DOHH2 (cell line): Measurements from ENCODE around the gene SPACA9.

Experiments
- CTCF ChIP-seq: fragments of 200-600 bp; sonication (generic); IDR thresholded peaks from one replicate; pipeline ENCODE4 v1.5.1; 2014; ENCODE audit warnings: antibody characterized with exemption, mild to moderate bottlenecking, low read depth, low read length; ENCODE audit not compliant: poor library complexity, severe bottlenecking
- EZH2phosphoT487 ChIP-seq: fragments of 200-600 bp; sonication (generic); IDR thresholded peaks from 2 replicates; pipeline ENCODE4 v1.6.1; 2017; ENCODE audit warnings: borderline replicate concordance, mild to moderate bottlenecking, antibody characterized with exemption, low read length, moderate library complexity, mixed read lengths

DNA sequence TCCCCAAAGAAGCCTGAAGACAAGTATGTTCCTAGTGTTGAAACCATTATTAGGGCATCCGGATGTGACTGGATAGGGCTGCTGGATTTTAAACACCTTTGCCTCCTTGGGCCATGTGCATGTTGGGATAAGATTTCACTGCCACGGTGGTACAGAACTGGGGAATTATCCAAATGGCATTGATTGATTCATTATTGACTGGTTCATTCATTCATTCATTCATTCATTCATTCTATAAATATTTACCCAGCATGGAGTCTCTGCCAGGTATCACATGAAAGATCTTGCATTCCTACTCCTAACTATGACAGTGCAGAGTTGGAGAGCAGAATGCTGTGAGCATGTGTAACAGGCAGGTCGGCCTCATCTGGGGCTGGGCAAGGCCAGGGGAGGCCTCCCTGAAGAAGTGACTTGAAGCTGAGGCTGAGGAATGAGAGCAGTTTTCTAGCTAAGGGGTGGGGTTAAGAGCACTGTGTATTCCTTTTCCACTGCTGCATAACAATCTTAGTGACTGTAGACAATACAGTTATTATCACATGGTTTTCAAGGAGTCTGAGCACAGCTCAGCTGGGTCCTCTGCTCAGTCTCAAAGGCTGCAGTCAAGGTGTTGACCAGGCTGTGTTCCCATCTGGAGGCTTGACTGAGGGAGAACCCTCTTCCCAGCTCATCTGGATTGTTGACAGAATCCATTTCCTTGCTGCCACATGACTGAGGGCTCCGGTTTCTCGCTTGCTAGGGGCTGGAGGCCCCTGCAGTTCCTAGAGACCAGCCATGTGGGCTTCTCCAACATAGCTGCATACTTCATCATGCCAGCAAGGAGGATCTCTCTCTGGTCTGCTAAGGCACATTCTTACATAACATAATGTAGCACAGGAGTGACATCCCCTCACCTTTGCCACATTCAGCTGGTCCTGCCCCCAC, 36.3 kb upstream of the SPACA9 start:
- TF ChIP-seq EZH2phosphoT487 (no peak), CTCF (no peak)
